Ascending aorta (tissue), 2 donors: ENCODE results near the gene FRMD3. TPM values are rescaled to one million over a fixed set of nuclear protein-coding genes. Genes with fewer than 3 reads are reported as not detected.

Experiments
- DNase-seq, 2 donors: peaks; one replicate each; pipeline ENCODE4 v3.0.0-alpha.2; 2019; ENCODE audit warnings: low spot score in 2 of 2
- H3K27ac ChIP-seq, 2 donors: fragments of 200-600 bp; sonication (generic); one replicate each; pipeline ENCODE4 v1.5.1; 2016 to 2017; ENCODE audit warnings: mild to moderate bottlenecking in 1 of 2
- H3K27me3 ChIP-seq: fragments of 200-600 bp; sonication (generic); one replicate; pipeline ENCODE4 v1.5.1; 2017
- H3K36me3 ChIP-seq, 2 donors: fragments of 200-600 bp; sonication (generic); one replicate each; pipeline ENCODE4 v1.5.1; 2016
- H3K4me1 ChIP-seq, 2 donors: fragments of 200-600 bp; sonication (generic); one replicate each; pipeline ENCODE4 v1.5.1; 2016 to 2017; ENCODE audit warnings: mild to moderate bottlenecking in 1 of 2
- H3K4me3 ChIP-seq, 2 donors: fragments of 200-600 bp; sonication (generic); one replicate each; pipeline ENCODE4 v1.5.1; 2016 to 2017; ENCODE audit warnings: mild to moderate bottlenecking in 1 of 2
- H3K9me3 ChIP-seq, 2 donors: fragments of 200-600 bp; sonication (generic); one replicate each; pipeline ENCODE4 v1.5.1; 2016
- intact Hi-C: fragments of 100-400 bp; cut with DNase I; formaldehyde crosslinking; loops from one replicate; pipeline ENCODE4 v1.15.1; 2023
- total RNA-seq: library from RNA; depleted of rRNA; stranded (reverse); fragments of >200 nt; gene quantifications from one replicate; pipeline ENCODE4 v1.1.0, GENCODE V29; 2016
- TF ChIP-seq, protein P1 (sequence below), 3 experiments: fragments of 200-600 bp in 2 of 3; fragments of 450-650 bp in 1 of 3; sonication (generic) in 2 of 3; IDR thresholded peaks; one replicate each; pipeline ENCODE4 v1.5.1; 2016 to 2019; ENCODE audit warnings: antibody characterized with exemption in 3 of 3, mild to moderate bottlenecking in 1 of 3, moderate library complexity in 1 of 3

FRMD3 gene
- total RNA-seq, 1 donor from 2014 or later: 8.5 TPM

DNA sequence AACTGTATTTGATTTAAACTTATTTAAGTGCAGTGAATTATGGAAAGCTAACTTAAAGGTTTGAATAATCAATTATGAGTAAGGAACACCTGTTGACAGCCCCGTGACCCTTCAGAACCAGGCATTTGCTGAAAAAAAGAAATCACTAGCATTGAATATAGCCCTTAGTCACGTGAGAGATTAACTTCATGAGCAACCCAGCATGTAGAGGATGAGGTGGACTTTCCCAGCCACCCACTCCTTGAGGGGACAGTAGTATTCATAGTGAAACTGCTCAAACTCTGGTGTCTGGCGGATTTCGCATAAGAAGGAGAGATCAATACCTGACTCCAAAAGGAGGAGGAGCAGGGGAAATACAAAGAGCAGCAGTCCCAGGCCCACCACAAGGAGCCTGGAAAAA is 290.5 kb downstream of the FRMD3 start:
- TF ChIP-seq, protein P1, sequence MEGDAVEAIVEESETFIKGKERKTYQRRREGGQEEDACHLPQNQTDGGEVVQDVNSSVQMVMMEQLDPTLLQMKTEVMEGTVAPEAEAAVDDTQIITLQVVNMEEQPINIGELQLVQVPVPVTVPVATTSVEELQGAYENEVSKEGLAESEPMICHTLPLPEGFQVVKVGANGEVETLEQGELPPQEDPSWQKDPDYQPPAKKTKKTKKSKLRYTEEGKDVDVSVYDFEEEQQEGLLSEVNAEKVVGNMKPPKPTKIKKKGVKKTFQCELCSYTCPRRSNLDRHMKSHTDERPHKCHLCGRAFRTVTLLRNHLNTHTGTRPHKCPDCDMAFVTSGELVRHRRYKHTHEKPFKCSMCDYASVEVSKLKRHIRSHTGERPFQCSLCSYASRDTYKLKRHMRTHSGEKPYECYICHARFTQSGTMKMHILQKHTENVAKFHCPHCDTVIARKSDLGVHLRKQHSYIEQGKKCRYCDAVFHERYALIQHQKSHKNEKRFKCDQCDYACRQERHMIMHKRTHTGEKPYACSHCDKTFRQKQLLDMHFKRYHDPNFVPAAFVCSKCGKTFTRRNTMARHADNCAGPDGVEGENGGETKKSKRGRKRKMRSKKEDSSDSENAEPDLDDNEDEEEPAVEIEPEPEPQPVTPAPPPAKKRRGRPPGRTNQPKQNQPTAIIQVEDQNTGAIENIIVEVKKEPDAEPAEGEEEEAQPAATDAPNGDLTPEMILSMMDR (IDR thresholded peaks at IDR 0.05): no peak
- DNase-seq: no peak
- no peaks in the 10 kb centered on the region for H3K27me3 ChIP-seq
- H3K4me3 ChIP-seq: no peak overlapping the region
- no peaks in the 10 kb centered on the region for H3K4me1 ChIP-seq
- peaks cover 0 to 9% of the 10 kb centered on the region in 2 donors for H3K9me3 ChIP-seq
- no peak overlapping the region for H3K27ac ChIP-seq
- intact Hi-C loops: no loop called here
- peaks cover 0 to 8% of the 10 kb centered on the region in 2 donors for H3K36me3 ChIP-seq

DNA sequence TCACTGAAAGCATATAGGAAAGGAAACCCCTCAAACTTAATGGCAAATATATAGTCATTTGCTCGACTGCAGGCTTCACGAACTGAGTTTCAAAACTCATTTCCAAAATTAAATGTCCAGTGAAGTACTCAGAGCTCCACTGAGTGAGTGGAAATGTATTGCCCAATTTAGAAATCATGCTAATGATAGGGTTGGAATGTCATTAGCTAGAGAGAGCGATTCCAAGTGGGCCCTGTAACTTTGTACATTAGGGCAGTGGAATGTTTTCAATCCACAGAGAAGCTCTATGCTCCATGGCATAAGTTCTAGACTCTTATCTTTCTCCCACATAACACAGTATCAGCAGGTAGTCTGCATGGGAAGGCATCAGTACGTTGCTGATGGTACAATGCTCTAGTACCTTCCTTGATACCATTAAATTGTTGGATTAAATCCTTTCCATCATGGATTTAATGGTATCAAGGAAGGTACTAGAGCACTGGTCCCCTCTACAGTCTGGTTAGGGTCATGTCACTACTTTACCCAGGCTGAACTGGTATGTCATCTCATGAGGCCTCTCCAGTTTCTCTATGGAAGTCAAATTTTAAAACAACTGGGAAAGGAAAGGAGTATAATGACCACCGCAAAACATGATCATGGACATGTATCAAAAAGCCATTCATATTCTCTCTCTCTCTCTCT is 292.1 kb downstream of the FRMD3 start:
- no peaks in the 10 kb centered on the region for H3K9me3 ChIP-seq
- intact Hi-C loops: no loop called here
- peaks cover 0 to 11% of the 10 kb centered on the region in 2 donors for H3K36me3 ChIP-seq
- no peaks in the 10 kb centered on the region for H3K27me3 ChIP-seq
- no peak overlapping the region for H3K27ac ChIP-seq
- TF ChIP-seq, protein P1 (IDR thresholded peaks at IDR 0.05): no peak
- no peak overlapping the region for H3K4me3 ChIP-seq
- no peaks in the 10 kb centered on the region for H3K4me1 ChIP-seq
- DNase-seq: no peak

DNA sequence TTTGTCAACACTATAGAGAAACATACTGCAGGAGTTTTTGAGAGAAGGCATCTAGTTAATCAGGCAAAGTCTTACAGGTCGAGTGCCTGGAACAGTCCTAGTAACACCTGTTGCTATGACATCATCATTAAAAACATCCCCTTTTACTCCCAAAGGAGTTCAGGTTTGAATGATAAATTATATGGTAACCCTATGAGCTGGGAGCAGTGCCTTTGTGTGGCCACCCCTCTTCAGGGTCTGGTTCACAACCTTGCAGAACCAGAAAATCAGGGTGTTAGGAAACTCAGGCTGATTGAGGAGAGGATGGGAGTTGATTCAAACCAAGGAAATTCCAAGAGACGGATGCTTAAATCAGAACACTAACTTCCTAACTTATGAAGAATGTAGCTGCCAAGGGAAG is 296.1 kb downstream of the FRMD3 start:
- no peaks in the 10 kb centered on the region for H3K4me1 ChIP-seq
- TF ChIP-seq, protein P1 (IDR thresholded peaks at IDR 0.05): no peak
- H3K9me3 ChIP-seq: no peaks in the 10 kb centered on the region
- no peak for DNase-seq
- H3K4me3 ChIP-seq: no peak overlapping the region
- intact Hi-C loops: no loop called here
- H3K27ac ChIP-seq: no peak overlapping the region
- no peaks in the 10 kb centered on the region for H3K27me3 ChIP-seq
- peaks cover 0 to 9% of the 10 kb centered on the region in 2 donors for H3K36me3 ChIP-seq

DNA sequence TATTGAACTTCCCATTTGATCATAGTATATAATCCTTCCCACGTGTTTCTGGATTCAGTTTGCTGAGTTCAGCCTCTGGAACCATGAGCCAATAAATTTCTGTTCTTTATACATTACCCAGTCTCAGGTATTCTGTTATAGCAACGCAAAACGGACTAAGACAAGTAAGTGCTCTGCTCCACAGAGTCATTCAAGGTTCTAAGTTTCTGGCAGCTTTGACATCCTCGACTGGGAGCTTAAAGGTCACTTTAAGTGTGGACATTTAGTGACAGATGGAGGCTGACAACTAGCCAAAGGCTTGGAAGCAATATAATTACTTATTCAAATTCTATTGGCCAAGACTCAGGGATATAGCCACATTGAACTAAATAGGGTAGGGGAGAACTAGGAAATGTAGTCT is 297.5 kb downstream of the FRMD3 start:
- DNase-seq: no peak
- TF ChIP-seq, protein P1 (IDR thresholded peaks at IDR 0.05): no peak
- no peak overlapping the region for H3K4me3 ChIP-seq
- H3K9me3 ChIP-seq: no peaks in the 10 kb centered on the region
- intact Hi-C loops: no loop called here
- H3K27me3 ChIP-seq: no peaks in the 10 kb centered on the region
- H3K36me3 ChIP-seq: peaks cover 0 to 9% of the 10 kb centered on the region in 2 donors
- no peaks in the 10 kb centered on the region for H3K4me1 ChIP-seq
- no peak overlapping the region for H3K27ac ChIP-seq

DNA sequence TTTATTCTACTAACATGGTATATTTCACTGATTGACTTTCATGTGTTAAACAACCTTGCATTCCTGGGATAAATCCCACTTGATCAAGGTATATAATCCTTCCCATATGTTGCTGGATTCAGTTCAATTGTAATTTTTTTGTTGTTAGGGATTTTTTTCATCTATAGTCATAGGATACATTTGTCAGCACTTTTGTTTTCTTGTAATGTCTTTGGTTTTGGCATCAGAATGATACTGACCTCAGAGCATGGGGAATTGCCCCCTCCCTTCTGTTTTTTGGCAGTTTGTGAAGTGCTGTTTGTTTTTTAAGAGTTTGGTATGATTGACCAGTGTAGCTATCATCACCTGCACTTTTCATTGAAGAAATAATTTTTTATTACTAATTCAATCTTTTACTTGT is 298.5 kb downstream of the FRMD3 start:
- Histone ChIP-seq H3K27me3 (no peaks in the 10 kb centered on the region), H3K9me3 (no peaks in the 10 kb centered on the region), H3K4me3 (no peak overlapping the region), H3K4me1 (no peaks in the 10 kb centered on the region), H3K36me3 (peaks cover 0 to 9% of the 10 kb centered on the region in 2 donors), H3K27ac (no peak overlapping the region)
- TF ChIP-seq, protein P1 (IDR thresholded peaks at IDR 0.05): no peak
- intact Hi-C loops: no loop called here
- DNase-seq: no peak
